ENCODE results near the gene NUDT6. TPM values are rescaled to one million over a fixed set of nuclear protein-coding genes. Genes with fewer than 3 reads are reported as not detected.

NUDT6 gene
- total and polyA plus RNA-seq, 2 experiments from 2014 or later, result 5.6 to 11.0 TPM

GRCh38 chr4:122901247-122902010, 21.0 kb downstream of the NUDT6 start:
- H4K20me1 ChIP-seq (ENCODE audit: insufficient read depth, poor library complexity, severe bottlenecking), result no peaks in the 10 kb centered on the region
- no peaks in the 10 kb centered on the region for H3K9me3 ChIP-seq (ENCODE audit: low read depth)
- H3K36me3 ChIP-seq (replicated peaks; ENCODE audit: insufficient read depth, low read depth), result no peaks in the 10 kb centered on the region
- no peaks in the 10 kb centered on the region for H3K27me3 ChIP-seq
- no peak for DNase-seq (ENCODE audit: low spot score)
- no peaks in the 10 kb centered on the region for H3K79me2 ChIP-seq
- H3K4me1 ChIP-seq (ENCODE audit: insufficient read depth), result no peaks in the 10 kb centered on the region
- no peak overlapping the region for H3K4me2 ChIP-seq
- H3K4me3 ChIP-seq, result no peak overlapping the region
- H3K27ac ChIP-seq, result no peak overlapping the region
- H2AFZ ChIP-seq, result no peak overlapping the region
- TF ChIP-seq CTCF (IDR thresholded peaks at IDR 0.05; ENCODE audit: poor library complexity) (no peak), EZH2 (IDR thresholded peaks at IDR 0.05; ENCODE audit: borderline replicate concordance) (no peak), EZH2phosphoT487 (IDR thresholded peaks at IDR 0.05; ENCODE audit: low read depth, severe bottlenecking, unreplicated experiment) (no peak)
- 60% methylated on average over 2 of the region's 2 CpGs for WGBS (ENCODE audit: low lambda C conversion rate, missing lambda C conversion rate)
- no peaks in the 10 kb centered on the region for H3K9me2 ChIP-seq (replicated peaks; ENCODE audit: insufficient read depth)

- no peaks in the 10 kb centered on the region for H3K79me2 ChIP-seq
- no peak overlapping the region for H3K4me3 ChIP-seq
- no peaks in the 10 kb centered on the region for H3K9me2 ChIP-seq (replicated peaks; ENCODE audit: insufficient read depth)
- no peaks in the 10 kb centered on the region for H3K9me3 ChIP-seq (ENCODE audit: low read depth)
- H3K4me1 ChIP-seq (ENCODE audit: insufficient read depth), result no peaks in the 10 kb centered on the region
- DNase-seq (ENCODE audit: low spot score), result no peak
- H4K20me1 ChIP-seq (ENCODE audit: insufficient read depth, poor library complexity, severe bottlenecking), result no peaks in the 10 kb centered on the region
- 74% methylated on average over 3 of the region's 3 CpGs for WGBS (ENCODE audit: low lambda C conversion rate, missing lambda C conversion rate)
- no peak overlapping the region for H3K27ac ChIP-seq
- no peaks in the 10 kb centered on the region for H3K36me3 ChIP-seq (replicated peaks; ENCODE audit: insufficient read depth, low read depth)
- TF ChIP-seq CTCF (IDR thresholded peaks at IDR 0.05; ENCODE audit: poor library complexity) (no peak), EZH2phosphoT487 (IDR thresholded peaks at IDR 0.05; ENCODE audit: low read depth, severe bottlenecking, unreplicated experiment) (no peak), EZH2 (IDR thresholded peaks at IDR 0.05; ENCODE audit: borderline replicate concordance) (no peak)
- H3K27me3 ChIP-seq, result no peaks in the 10 kb centered on the region
- no peak overlapping the region for H2AFZ ChIP-seq
- no peak overlapping the region for H3K4me2 ChIP-seq
Observed at GRCh38 chr4:122900314-122900713, 22.1 kb downstream of the NUDT6 start.

- H3K9me2 ChIP-seq (replicated peaks; ENCODE audit: insufficient read depth), result no peaks in the 10 kb centered on the region
- no peaks in the 10 kb centered on the region for H3K36me3 ChIP-seq (replicated peaks; ENCODE audit: insufficient read depth, low read depth)
- DNase-seq (ENCODE audit: low spot score), result no peak
- H3K9me3 ChIP-seq (ENCODE audit: low read depth), result no peaks in the 10 kb centered on the region
- H3K27me3 ChIP-seq, result no peaks in the 10 kb centered on the region
- TF ChIP-seq EZH2 (IDR thresholded peaks at IDR 0.05; ENCODE audit: borderline replicate concordance) (no peak), CTCF (IDR thresholded peaks at IDR 0.05; ENCODE audit: poor library complexity) (no peak), EZH2phosphoT487 (IDR thresholded peaks at IDR 0.05; ENCODE audit: low read depth, severe bottlenecking, unreplicated experiment) (no peak)
- H3K27ac ChIP-seq, result no peak overlapping the region
- H3K4me2 ChIP-seq, result no peak overlapping the region
- 90% methylated on average over 7 of the region's 7 CpGs for WGBS (ENCODE audit: low lambda C conversion rate, missing lambda C conversion rate)
- H4K20me1 ChIP-seq (ENCODE audit: insufficient read depth, poor library complexity, severe bottlenecking), result no peaks in the 10 kb centered on the region
- no peaks in the 10 kb centered on the region for H3K4me1 ChIP-seq (ENCODE audit: insufficient read depth)
- H2AFZ ChIP-seq, result no peak overlapping the region
- no peaks in the 10 kb centered on the region for H3K79me2 ChIP-seq
- no peak overlapping the region for H3K4me3 ChIP-seq
Observed at GRCh38 chr4:122899682-122900081, 22.7 kb downstream of the NUDT6 start.
